Natural killer cell (primary cell): ENCODE measurements around the gene SEMA7A. TPM values are rescaled to one million over a fixed set of nuclear protein-coding genes. Genes with fewer than 3 reads are reported as not detected.
A peak's percentile ranks its signal among the peaks of the same experiment; 100 is the strongest.

Experiments used
- ATAC-seq, 3 donors: fragments of 150-1000 bp in 2 of 3; fragments of 200-7000 bp in 1 of 3; cut with Tn5 transposase; 1 replicate in 1 of 3; 2 replicates in 2 of 3; pipeline ENCODE4 v1.10.0; 2021; ENCODE audit warnings: mild to moderate bottlenecking in 2 of 3, moderate library complexity in 2 of 3
- DNase-seq, 2 donors: peaks; one replicate each; pipeline versions ENCODE4 v3.0.0 to v3.0.0-alpha.2; 2013 to 2021; ENCODE audit warnings: mixed read lengths in 1 of 2
- H3K27ac ChIP-seq: one replicate; pipeline ENCODE4 v1.5.1; 2013; ENCODE audit warnings: mild to moderate bottlenecking, low read length
- H3K27me3 ChIP-seq: one replicate; pipeline ENCODE4 v1.6.1; 2013; ENCODE audit warnings: low read length; ENCODE audit not compliant: control insufficient read depth, insufficient read depth
- H3K36me3 ChIP-seq: one replicate; pipeline ENCODE4 v1.6.1; 2013; ENCODE audit warnings: low read length; ENCODE audit not compliant: control insufficient read depth, insufficient read depth
- H3K4me1 ChIP-seq: one replicate; pipeline ENCODE4 v1.6.1; 2013; ENCODE audit warnings: low read length; ENCODE audit not compliant: control insufficient read depth, insufficient read depth
- H3K4me3 ChIP-seq: one replicate; pipeline ENCODE4 v1.5.1; 2013; ENCODE audit warnings: low read length
- H3K9me3 ChIP-seq: one replicate; pipeline ENCODE4 v1.6.1; 2013; ENCODE audit warnings: low read length; ENCODE audit not compliant: control insufficient read depth, insufficient read depth
- H3K27ac Mint-ChIP-seq, 2 donors: one replicate each; pipeline ENCODE4 v1.8.0; 2022; ENCODE audit warnings: mild to moderate bottlenecking in 2 of 2, mixed read lengths in 2 of 2, moderate library complexity in 1 of 2
- H3K27me3 Mint-ChIP-seq, 2 donors: one replicate each; pipeline ENCODE4 v1.8.0; 2022; ENCODE audit warnings: low read depth in 2 of 2, mixed read lengths in 2 of 2
- H3K36me3 Mint-ChIP-seq: one replicate; pipeline ENCODE4 v1.8.0; 2022; ENCODE audit warnings: mixed read lengths
- H3K4me1 Mint-ChIP-seq, 2 donors: one replicate each; pipeline ENCODE4 v1.8.0; 2022; ENCODE audit warnings: mixed read lengths in 2 of 2
- H3K4me3 Mint-ChIP-seq: one replicate; pipeline ENCODE4 v1.8.0; 2022; ENCODE audit warnings: mild to moderate bottlenecking, moderate library complexity, mixed read lengths
- H3K9me3 Mint-ChIP-seq, 2 donors: one replicate each; pipeline ENCODE4 v1.8.0; 2022; ENCODE audit warnings: mixed read lengths in 2 of 2
- WGBS: methylation state at CpG from one replicate; pipeline ENCODE4 v1.1.7; 2013; ENCODE audit warnings: missing lambda C conversion rate; ENCODE audit not compliant: insufficient coverage; 5-methylcytosine and 5-hydroxymethylcytosine counted together
- intact Hi-C: fragments of 100-400 bp; cut with micrococcal nuclease; formaldehyde crosslinking; loops from one replicate; pipeline ENCODE4 v1.14.2; 2022
- total RNA-seq, 4 donors: library from RNA; stranded (reverse); fragments of 120-200 nt in 1 of 4; gene quantifications; one replicate each; pipeline versions ENCODE4 v1.2.3 to v1.2.4, GENCODE V29; 2013 to 2022
- TF ChIP-seq, protein P1 (sequence below): fragments of 200-600 bp; IDR thresholded peaks from one replicate; pipeline ENCODE4 v1.8.0; 2022; ENCODE audit warnings: antibody characterized with exemption

SEMA7A gene
- total RNA-seq, 3 donors from 2014 or later (not counting 1 experiment from before 2014, with no cell fraction given) = 4.7 to 46.2 (median 9.0) TPM

DNA sequence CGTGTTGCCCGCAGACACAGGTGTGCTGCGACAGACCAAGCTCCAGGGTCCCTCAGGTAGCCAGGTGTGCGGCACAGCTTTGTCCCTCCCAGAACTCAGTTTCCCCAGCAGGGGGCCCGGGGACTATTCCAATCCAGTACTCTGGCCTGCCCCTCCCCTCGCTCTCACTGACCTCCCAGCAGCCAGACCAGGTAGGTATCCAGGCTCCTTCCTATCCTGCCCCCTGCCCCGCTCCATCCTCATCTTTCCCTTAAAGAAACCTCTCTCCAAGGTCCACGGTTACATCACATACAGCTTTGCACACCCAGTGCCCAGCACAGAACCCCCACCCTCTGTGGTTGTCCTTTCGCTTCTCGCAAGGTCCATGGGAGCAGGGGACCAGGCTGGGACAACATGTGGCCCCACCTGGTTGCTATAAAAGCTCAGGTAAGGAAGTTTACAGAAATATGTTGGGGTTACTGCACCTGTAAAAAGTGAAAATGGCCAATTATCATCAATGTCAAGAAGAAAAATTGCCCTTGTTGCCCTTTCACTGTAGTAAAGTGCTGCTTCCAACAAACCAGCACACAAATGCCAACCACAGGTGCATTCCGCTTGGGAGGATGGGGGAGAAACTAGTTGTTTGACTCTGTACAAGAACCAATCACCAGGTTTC, 59.0 kb downstream of the SEMA7A start:
- H3K9me3 ChIP-seq = no peaks in the 10 kb centered on the region
- Mint-ChIP-seq H3K27me3 (peaks cover 7 to 8% of the 10 kb centered on the region in 2 donors), H3K27ac (peak overlapping the region in 1 of 2 donors; percentile 68), H3K36me3 (no peaks in the 10 kb centered on the region), H3K9me3 (no peaks in the 10 kb centered on the region), H3K4me3 (peak overlapping the region; percentile 78), H3K4me1 (peaks cover 12 to 22% of the 10 kb centered on the region in 2 donors)
- no peak overlapping the region for H3K27ac ChIP-seq
- TF ChIP-seq, protein P1, sequence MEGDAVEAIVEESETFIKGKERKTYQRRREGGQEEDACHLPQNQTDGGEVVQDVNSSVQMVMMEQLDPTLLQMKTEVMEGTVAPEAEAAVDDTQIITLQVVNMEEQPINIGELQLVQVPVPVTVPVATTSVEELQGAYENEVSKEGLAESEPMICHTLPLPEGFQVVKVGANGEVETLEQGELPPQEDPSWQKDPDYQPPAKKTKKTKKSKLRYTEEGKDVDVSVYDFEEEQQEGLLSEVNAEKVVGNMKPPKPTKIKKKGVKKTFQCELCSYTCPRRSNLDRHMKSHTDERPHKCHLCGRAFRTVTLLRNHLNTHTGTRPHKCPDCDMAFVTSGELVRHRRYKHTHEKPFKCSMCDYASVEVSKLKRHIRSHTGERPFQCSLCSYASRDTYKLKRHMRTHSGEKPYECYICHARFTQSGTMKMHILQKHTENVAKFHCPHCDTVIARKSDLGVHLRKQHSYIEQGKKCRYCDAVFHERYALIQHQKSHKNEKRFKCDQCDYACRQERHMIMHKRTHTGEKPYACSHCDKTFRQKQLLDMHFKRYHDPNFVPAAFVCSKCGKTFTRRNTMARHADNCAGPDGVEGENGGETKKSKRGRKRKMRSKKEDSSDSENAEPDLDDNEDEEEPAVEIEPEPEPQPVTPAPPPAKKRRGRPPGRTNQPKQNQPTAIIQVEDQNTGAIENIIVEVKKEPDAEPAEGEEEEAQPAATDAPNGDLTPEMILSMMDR = no peak
- no peaks in the 10 kb centered on the region for H3K36me3 ChIP-seq
- peaks cover 20% of the 10 kb centered on the region for H3K4me1 ChIP-seq
- 28% methylated on average over 10 of the region's 11 CpGs for WGBS
- DNase-seq (no peak), ATAC-seq (no peak)
- intact Hi-C loops = loop anchor here (2.0 to 5.0 kb wide), 2 partner anchors 394 to 578 kb away; no protein-coding TSS in a partner anchor
- no peaks in the 10 kb centered on the region for H3K27me3 ChIP-seq
- no peak overlapping the region for H3K4me3 ChIP-seq

DNA sequence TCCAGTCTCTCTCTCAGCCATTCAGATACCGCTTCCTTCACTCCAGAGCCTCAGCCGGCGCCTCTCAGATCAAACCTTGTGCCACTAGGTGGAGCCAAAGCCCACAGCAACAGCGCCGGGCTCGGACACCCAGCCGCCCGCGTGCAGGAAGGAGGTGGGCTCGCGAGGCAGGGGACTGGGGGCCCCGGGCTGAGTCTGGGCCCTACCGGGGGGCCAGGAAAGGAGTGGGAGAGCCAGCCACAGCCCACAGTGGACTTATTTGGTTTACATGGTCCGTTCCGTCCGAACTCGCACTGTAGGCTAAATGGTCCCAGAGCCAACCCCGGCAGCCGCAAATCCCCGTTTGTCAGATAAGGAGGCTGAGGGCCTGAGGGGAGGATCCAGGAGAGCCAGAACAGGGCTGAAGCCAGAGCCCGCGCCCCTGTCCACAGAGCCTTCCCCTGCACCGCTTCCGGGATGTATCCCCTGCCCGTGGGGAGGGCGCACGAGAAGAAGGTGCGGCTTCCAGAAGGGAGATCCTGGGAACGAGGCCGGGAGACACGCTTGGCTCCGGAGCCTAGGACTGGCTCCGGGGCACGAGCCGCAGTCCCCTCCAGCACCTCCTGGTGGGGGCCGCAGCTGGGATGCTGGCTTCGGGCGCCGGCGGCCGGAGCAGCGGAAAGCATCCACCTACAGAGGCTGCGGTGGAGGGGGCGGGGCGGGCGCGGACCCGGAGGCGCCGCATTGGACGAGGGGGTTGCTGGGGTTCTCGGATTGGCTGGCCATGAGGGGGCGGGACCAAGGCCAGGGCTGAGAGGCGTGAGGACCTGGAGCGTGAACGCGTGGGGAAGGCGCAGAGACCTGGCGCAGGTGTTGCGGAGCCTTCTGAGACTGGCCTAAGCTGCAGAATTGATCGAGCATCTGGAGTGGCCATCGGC, 59.8 kb downstream of the SEMA7A start:
- peaks cover 20% of the 10 kb centered on the region for H3K4me1 ChIP-seq
- no peaks in the 10 kb centered on the region for H3K9me3 Mint-ChIP-seq
- peak overlapping the region; percentile 81 for H3K4me3 ChIP-seq
- no peaks in the 10 kb centered on the region for H3K36me3 ChIP-seq
- WGBS = under 1% methylated on average over 62 of the region's 62 CpGs
- peak overlapping the region; percentile 48 for H3K27ac ChIP-seq
- TF ChIP-seq, protein P1 = peak; percentile 94
- H3K27me3 ChIP-seq = no peaks in the 10 kb centered on the region
- H3K36me3 Mint-ChIP-seq = no peaks in the 10 kb centered on the region
- peak overlapping the region; percentile 35 to 68 for H3K27ac Mint-ChIP-seq
- peak overlapping the region; percentile 78 for H3K4me3 Mint-ChIP-seq
- H3K4me1 Mint-ChIP-seq = peaks cover 12 to 22% of the 10 kb centered on the region in 2 donors
- ATAC-seq (peak; percentile 94 to 97 (median 96)), DNase-seq (peak; percentile 91 to 96)
- peaks cover 7 to 13% of the 10 kb centered on the region in 2 donors for H3K27me3 Mint-ChIP-seq
- H3K9me3 ChIP-seq = no peaks in the 10 kb centered on the region
- intact Hi-C loops = loop anchor here (1.0 to 5.0 kb wide), 5 partner anchors 64 to 578 kb away; no protein-coding TSS in a partner anchor

DNA sequence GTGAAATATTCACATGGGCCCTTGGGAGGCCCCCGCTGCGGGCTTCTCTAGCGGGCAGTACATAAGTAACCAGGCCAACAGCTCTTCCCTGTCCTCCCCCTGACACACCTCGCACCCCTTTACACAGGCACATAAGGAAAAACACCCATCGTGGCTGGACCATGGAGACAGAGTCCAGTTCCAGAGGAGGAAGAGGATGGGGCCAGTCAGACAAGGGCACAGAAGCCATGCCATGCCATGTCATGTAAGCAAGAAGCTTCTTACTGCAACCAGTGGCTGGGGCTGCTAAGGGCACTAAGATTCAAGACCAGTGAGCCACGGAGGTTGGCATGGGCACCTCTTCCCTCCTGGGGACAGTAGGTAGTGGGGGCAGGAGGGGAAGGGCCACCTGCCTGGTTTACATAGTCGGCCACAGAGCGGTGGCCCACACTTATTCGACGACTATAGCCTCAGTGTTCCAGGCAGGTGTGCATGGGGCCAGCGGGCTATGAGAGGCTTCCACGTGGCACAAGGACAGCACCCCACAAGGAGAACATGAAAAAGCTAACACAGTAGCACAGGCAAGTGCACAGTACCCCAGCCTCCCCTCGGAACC, 60.6 kb downstream of the SEMA7A start:
- Histone ChIP-seq H3K27me3 (no peaks in the 10 kb centered on the region), H3K4me1 (peaks cover 20% of the 10 kb centered on the region), H3K4me3 (no peak overlapping the region), H3K27ac (no peak overlapping the region), H3K9me3 (no peaks in the 10 kb centered on the region), H3K36me3 (no peaks in the 10 kb centered on the region)
- Mint-ChIP-seq H3K36me3 (no peaks in the 10 kb centered on the region), H3K4me3 (peak overlapping the region; percentile 78), H3K4me1 (peaks cover 12 to 22% of the 10 kb centered on the region in 2 donors), H3K9me3 (no peaks in the 10 kb centered on the region), H3K27ac (peak overlapping the region in 1 of 2 donors; percentile 35), H3K27me3 (peaks cover 7 to 21% of the 10 kb centered on the region in 2 donors)
- WGBS = 66% methylated on average over 13 of the region's 13 CpGs
- DNase-seq (no peak), ATAC-seq (no peak)
- TF ChIP-seq, protein P1 = no peak
- intact Hi-C loops = loop anchor here (1.0 to 5.0 kb wide), 4 partner anchors 65 to 579 kb away; no protein-coding TSS in a partner anchor
